HFF-Myc (cell line): ENCODE measurements around the gene PRSS22.

Source experiments
- DNase-seq: peaks from one replicate; pipeline ENCODE4 v3.0.0-alpha.2; 2011; ENCODE audit warnings: low read depth; ENCODE audit errors: extremely low read depth
- H3K4me3 ChIP-seq: replicated peaks from 2 replicates; pipeline ENCODE4 v1.5.1; 2011; ENCODE audit warnings: low read depth, mild to moderate bottlenecking, control low read depth, low read length
- CTCF ChIP-seq: IDR thresholded peaks from 2 replicates; pipeline ENCODE4 v1.5.1; 2012; ENCODE audit warnings: mild to moderate bottlenecking, low read depth, low read length, control low read depth; ENCODE audit errors: missing control alignments

The PRSS22 gene

GRCh38 chr16:2806286-2806685 lies 51.7 kb downstream of the PRSS22 start:
- no peak for DNase-seq
- no peak for TF ChIP-seq CTCF
- H3K4me3 ChIP-seq: no peak overlapping the region

- H3K4me3 ChIP-seq: no peak overlapping the region
- no peak for TF ChIP-seq CTCF
- no peak for DNase-seq
Measured at GRCh38 chr16:2804728-2805127, 53.2 kb downstream of the PRSS22 start.

DNA sequence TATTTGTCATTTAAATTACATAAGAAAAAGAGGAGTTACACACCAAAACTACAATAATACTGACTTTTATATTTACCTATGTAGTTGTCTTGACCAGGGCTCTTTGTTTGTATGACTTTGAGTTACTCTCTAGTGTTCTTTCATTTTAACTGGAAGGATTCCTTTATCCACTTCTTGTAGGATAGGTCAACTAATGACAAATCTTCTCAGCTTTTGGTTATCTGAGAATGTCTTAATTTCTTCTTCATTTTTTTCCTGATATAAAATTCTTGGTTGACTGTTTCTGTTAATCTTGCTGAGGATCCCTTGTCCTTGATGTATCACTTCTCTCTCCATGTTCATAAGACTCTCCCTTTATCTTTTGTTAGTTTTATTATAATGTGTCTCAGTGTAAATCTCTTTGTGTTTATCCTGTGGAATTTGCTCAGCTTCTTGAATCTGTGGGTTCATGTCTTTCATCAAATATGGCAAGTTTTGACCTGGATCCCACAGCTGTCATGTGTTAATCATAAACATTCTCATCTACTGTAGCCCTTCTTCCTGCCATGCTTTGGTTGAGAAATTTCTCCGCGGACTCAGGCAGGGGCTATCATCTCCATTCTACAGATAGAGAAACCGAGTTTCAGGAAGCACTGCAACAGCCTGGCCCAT lies 54.3 kb downstream of the PRSS22 start:
- DNase-seq: no peak
- no peak for TF ChIP-seq CTCF
- H3K4me3 ChIP-seq: no peak overlapping the region
